GM12878 (cell line): Measurements from ENCODE around the gene SETD2. TPM values are rescaled to one million over a fixed set of nuclear protein-coding genes. Genes with fewer than 3 reads are reported as not detected.

Source experiments
- ATAC-seq: fragments of 200-7000 bp; cut with Tn5 transposase; 3 replicates; pipeline ENCODE4 v1.9.1; 2020; ENCODE audit warnings: mild to moderate bottlenecking, moderate library complexity
- BruUV-seq: library from RNA; stranded (reverse); fragments of 400-500 nt; replicated peaks from 2 replicates; lab custom pipeline; 2021; lab: Mats Ljungman, UMichigan
- CTCF ChIA-PET: fragments of 300-600 bp; sonication (Branson Sonifier 250); formaldehyde crosslinking; extraction: SDS; loops from one replicate; lab custom pipeline; 2021; ENCODE audit warnings: inconsistent platforms; lab: Yijun Ruan, JAX
- POLR2A ChIA-PET: fragments of 350-600 bp; formaldehyde crosslinking; extraction: SDS; loops from one replicate; lab custom pipeline; 2021; ENCODE audit warnings: inconsistent platforms; lab: Charles Lee
- RAD21 ChIA-PET: fragments of 300-600 bp; sonication (Branson Sonifier 250); formaldehyde crosslinking; loops from one replicate; lab custom pipeline; 2023; ENCODE audit warnings: antibody characterized with exemption; ENCODE audit not compliant: unreplicated experiment; lab: Charles Lee
- SMC1A ChIA-PET: fragments of 300-600 bp; sonication (Branson Sonifier 250); formaldehyde crosslinking; loops from one replicate; lab custom pipeline; 2023; ENCODE audit not compliant: unreplicated experiment, uncharacterized antibody; lab: Charles Lee
- DNase-seq: peaks from one replicate; pipeline ENCODE4 v3.0.0-alpha.2; 2011; ENCODE audit warnings: low read depth, low spot score
- FAIRE-seq: peaks from 3 replicates; lab custom pipeline; 2011; peaks lifted over from hg19 to GRCh38; lab: Jason Lieb, UNC
- H2AFZ ChIP-seq: 2 replicates; pipeline ENCODE4 v1.6.0; 2011; ENCODE audit warnings: low read depth, low read length, control low read depth; ENCODE audit not compliant: control insufficient read depth
- H3K27ac ChIP-seq: 2 replicates; pipeline ENCODE4 v1.5.1; 2011; ENCODE audit warnings: control low read depth; ENCODE audit not compliant: control insufficient read depth, insufficient read depth
- H3K27me3 ChIP-seq, 2 experiments: replicated peaks in 1 of 2; 2 replicates each; pipeline versions ENCODE4 v1.6.0 to v1.6.1; 2011; ENCODE audit warnings: low read length in 1 of 2; ENCODE audit not compliant: control insufficient read depth in 2 of 2, insufficient read depth in 2 of 2
- H3K36me3 ChIP-seq, 2 experiments: 2 replicates each; pipeline ENCODE4 v1.5.1; 2011; ENCODE audit warnings: low read length in 1 of 2; ENCODE audit not compliant: control insufficient read depth in 2 of 2, insufficient read depth in 2 of 2
- H3K4me1 ChIP-seq: 2 replicates; pipeline ENCODE4 v1.6.1; 2011; ENCODE audit warnings: mild to moderate bottlenecking, low read length, moderate library complexity, mixed read lengths; ENCODE audit not compliant: control insufficient read depth, insufficient read depth
- H3K4me2 ChIP-seq: 2 replicates; pipeline ENCODE4 v1.6.0; 2011; ENCODE audit warnings: control low read depth; ENCODE audit not compliant: control insufficient read depth, insufficient read depth
- H3K4me3 ChIP-seq: fragments of 200-600 bp; sonication (generic); 2 replicates; pipeline ENCODE4 v1.5.1; 2016
- H3K79me2 ChIP-seq: 2 replicates; pipeline ENCODE4 v1.6.0; 2011; ENCODE audit warnings: low read length; ENCODE audit not compliant: control insufficient read depth, insufficient read depth
- H3K9ac ChIP-seq: 2 replicates; pipeline ENCODE4 v1.8.0; 2011; ENCODE audit warnings: low read length, control low read depth, mixed read lengths; ENCODE audit not compliant: control insufficient read depth, insufficient read depth
- H3K9me3 ChIP-seq: replicated peaks from 3 replicates; pipeline ENCODE4 v1.5.1; 2011; ENCODE audit warnings: mild to moderate bottlenecking, low read length; ENCODE audit not compliant: control insufficient read depth, insufficient read depth
- H4K20me1 ChIP-seq: 2 replicates; pipeline ENCODE4 v1.6.0; 2011; ENCODE audit not compliant: control insufficient read depth, insufficient read depth
- BMI1 ChIP-seq: fragments of 450-650 bp; IDR thresholded peaks from 2 replicates; pipeline ENCODE4 v1.6.1; 2016; ENCODE audit warnings: mild to moderate bottlenecking, moderate library complexity, borderline replicate concordance
- DPF2 ChIP-seq: fragments of 450-650 bp; IDR thresholded peaks from 2 replicates; pipeline ENCODE4 v1.6.1; 2017; ENCODE audit warnings: mild to moderate bottlenecking
- EP300 ChIP-seq, 2 experiments: fragments of 150-350 bp in 1 of 2; IDR thresholded peaks; 2 replicates each; pipeline ENCODE4 v1.6.1; 2011 to 2012; ENCODE audit warnings: low read depth in 2 of 2, low read length in 2 of 2, borderline replicate concordance in 1 of 2, improper control_type of control experiment in 1 of 2, inconsistent platforms in 1 of 2; ENCODE audit not compliant: control insufficient read depth in 1 of 2
- KLF5 ChIP-seq: fragments of 450-650 bp; IDR thresholded peaks from 2 replicates; pipeline ENCODE4 v1.6.1; 2014; ENCODE audit warnings: mild to moderate bottlenecking; ENCODE audit not compliant: partially characterized antibody
- MTA2 ChIP-seq: fragments of 450-650 bp; IDR thresholded peaks from 2 replicates; pipeline ENCODE4 v1.6.1; 2016; ENCODE audit warnings: low read depth, mild to moderate bottlenecking, moderate library complexity
- NFIC ChIP-seq: IDR thresholded peaks from 2 replicates; pipeline ENCODE4 v1.6.1; 2012; ENCODE audit warnings: low read depth, mild to moderate bottlenecking, inconsistent platforms, low read length, moderate library complexity
- STAT3 ChIP-seq: IDR thresholded peaks from 2 replicates; pipeline ENCODE4 v1.6.1; 2011; ENCODE audit warnings: low read depth, low read length, improper control_type of control experiment
- ZNF207 ChIP-seq: fragments of 450-650 bp; IDR thresholded peaks from 2 replicates; pipeline ENCODE4 v1.6.1; 2014; ENCODE audit warnings: antibody characterized with exemption, mild to moderate bottlenecking, borderline replicate concordance
- ZNF24 ChIP-seq: fragments of 450-650 bp; IDR thresholded peaks from 2 replicates; pipeline ENCODE4 v1.6.1; 2017; ENCODE audit warnings: antibody characterized with exemption, mild to moderate bottlenecking
- ZZZ3 ChIP-seq: IDR thresholded peaks from 2 replicates; pipeline ENCODE4 v1.6.1; 2011; ENCODE audit warnings: low read depth; ENCODE audit not compliant: control insufficient read depth, insufficient read length
- WGBS: methylation state at CpG from one replicate; pipeline ENCODE4 v1.1.6; 2016; ENCODE audit warnings: low lambda C conversion rate; ENCODE audit not compliant: insufficient replicate concordance, insufficient coverage; ENCODE audit errors: missing lambda C conversion rate; 5-methylcytosine and 5-hydroxymethylcytosine counted together
- in situ Hi-C: fragments of 300-500 bp; cut with MboI; formaldehyde crosslinking; loops from 9 replicates; pipeline ENCODE4 v1.14.3; 2018; ENCODE audit warnings: mixed read lengths
- intact Hi-C: fragments of 100-400 bp; cut with micrococcal nuclease; formaldehyde crosslinking; loops from one replicate; pipeline ENCODE4 v1.14.2; 2022; ENCODE audit not compliant: unreplicated experiment
- polyA plus RNA-seq, 11 experiments: library from polyadenylated mRNA; depleted of rRNA in 4 of 11; unstranded in 6 of 11; stranded (reverse) in 5 of 11; fragments of >200 nt; fragmentation: Nextera tagmentation in 4 of 11; fragmentation: Illumina TruSeq in 1 of 11; extraction: Ambion mirVana in 4 of 11; extraction: Trizol in 1 of 11; gene quantifications; 1 replicate in 1 of 11; 2 replicates in 10 of 11; pipeline versions ENCODE4 v1.2.1 to v1.2.3, GENCODE V29; 2011 to 2016; ENCODE audit warnings: inconsistent platforms in 2 of 11, missing spikeins in 2 of 11, low read depth in 1 of 11
- total RNA-seq, 4 experiments: library from RNA; depleted of rRNA in 3 of 4; stranded (reverse); fragments of >200 nt in 3 of 4; fragmentation: Illumina TruSeq in 1 of 4; extraction: Trizol in 1 of 4; gene quantifications; 2 replicates each; pipeline versions ENCODE4 v1.2.1 to v1.2.3, GENCODE V29; 2013 to 2021
- TF ChIP-seq, protein P1 (sequence below): fragments of 150-350 bp; IDR thresholded peaks from 2 replicates; pipeline ENCODE4 v1.6.1; 2016; ENCODE audit warnings: low read depth, low read length
- TF ChIP-seq, protein P2 (sequence below): fragments of 450-650 bp; IDR thresholded peaks from 2 replicates; pipeline ENCODE4 v1.6.1; 2017; ENCODE audit warnings: mild to moderate bottlenecking
- TF ChIP-seq, protein P3 (sequence below): fragments of 450-650 bp; IDR thresholded peaks from 2 replicates; pipeline ENCODE4 v1.6.1; 2017; ENCODE audit warnings: mild to moderate bottlenecking, moderate library complexity

Gene SETD2
- total and polyA plus RNA-seq, 10 of the 15 experiments (the other 5 are each of a cell fraction or from before 2014, with no cell fraction given) = 8.4 to 44.9 (median 24.5) TPM

DNA sequence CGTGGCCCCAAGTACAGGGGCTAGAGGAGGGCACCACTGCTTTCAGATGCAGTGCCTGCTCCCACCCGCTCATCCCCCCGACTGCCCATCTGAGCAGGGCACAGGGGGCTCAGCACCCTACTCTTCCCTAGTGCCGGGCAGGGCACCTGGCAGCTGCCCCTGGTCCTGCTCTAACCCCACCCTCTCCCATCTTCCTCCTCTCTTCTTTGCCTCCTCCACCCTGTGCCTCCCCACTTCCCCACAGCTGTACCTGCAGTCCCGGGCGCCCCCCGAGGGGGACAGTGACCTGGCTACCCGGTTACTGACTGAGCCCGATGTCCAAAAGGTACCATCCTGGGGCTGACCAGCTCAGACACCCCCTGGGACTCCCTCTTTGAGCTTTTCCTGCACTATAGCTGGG, 171.7 kb downstream of the SETD2 start:
- Histone ChIP-seq H3K36me3 (peaks cover 17 to 24% of the 10 kb centered on the region in 2 experiments; a peak in 3 of 4 replicates), H2AFZ (no peak overlapping the region), H3K27me3 (no peaks in the 10 kb centered on the region), H3K4me1 (peaks cover 44% of the 10 kb centered on the region), H3K4me2 (no peak overlapping the region), H3K27ac (no peak overlapping the region), H3K9ac (no peak overlapping the region; the same call in 1 of the 2 replicates), H3K4me3 (no peak overlapping the region), H3K9me3 (no peaks in the 10 kb centered on the region), H3K79me2 (peaks cover 27% of the 10 kb centered on the region), H4K20me1 (no peaks in the 10 kb centered on the region)
- intact Hi-C loops (no loop called here), in situ Hi-C loops (no loop called here)
- FAIRE-seq = no peak
- RAD21 ChIA-PET = interaction anchor here (0.9 kb wide), 1 partner anchor 66 kb away, joined by 3 read pairs; no protein-coding TSS in a partner anchor
- DNase-seq = no peak
- POLR2A ChIA-PET = interaction anchor here (0.6 to 1.8 kb wide), 4 partner anchors 15 to 157 kb away, joined by 3 to 6 read pairs (median 4); partner anchors contain the start of gene CCDC12
- SMC1A ChIA-PET = interaction anchor here (0.6 to 1.6 kb wide), 5 partner anchors 36 to 69 kb away, joined by 3 to 6 read pairs (median 4); no protein-coding TSS in a partner anchor
- no TSS peak for BruUV-seq
- no peak for ATAC-seq
- CTCF ChIA-PET = interaction anchor here (1.2 to 1.5 kb wide), 2 partner anchors 33 to 83 kb away, joined by 3 to 6 read pairs; no protein-coding TSS in a partner anchor
- 94% methylated on average over 9 of the region's 9 CpGs for WGBS
- TF ChIP-seq KLF5 (no peak), ZNF207 (no peak), DPF2 (no peak), STAT3 (no peak), MTA2 (no peak), ZZZ3 (no peak), ZNF24 (no peak), EP300 (IDR thresholded peaks at IDR 0.05; ENCODE audit: borderline replicate concordance in 1 of 2, control insufficient read depth in 1 of 2, low read depth in 2 of 2, low read length in 2 of 2) (no peak), BMI1 (no peak), NFIC (no peak)
- TF ChIP-seq, protein P1, sequence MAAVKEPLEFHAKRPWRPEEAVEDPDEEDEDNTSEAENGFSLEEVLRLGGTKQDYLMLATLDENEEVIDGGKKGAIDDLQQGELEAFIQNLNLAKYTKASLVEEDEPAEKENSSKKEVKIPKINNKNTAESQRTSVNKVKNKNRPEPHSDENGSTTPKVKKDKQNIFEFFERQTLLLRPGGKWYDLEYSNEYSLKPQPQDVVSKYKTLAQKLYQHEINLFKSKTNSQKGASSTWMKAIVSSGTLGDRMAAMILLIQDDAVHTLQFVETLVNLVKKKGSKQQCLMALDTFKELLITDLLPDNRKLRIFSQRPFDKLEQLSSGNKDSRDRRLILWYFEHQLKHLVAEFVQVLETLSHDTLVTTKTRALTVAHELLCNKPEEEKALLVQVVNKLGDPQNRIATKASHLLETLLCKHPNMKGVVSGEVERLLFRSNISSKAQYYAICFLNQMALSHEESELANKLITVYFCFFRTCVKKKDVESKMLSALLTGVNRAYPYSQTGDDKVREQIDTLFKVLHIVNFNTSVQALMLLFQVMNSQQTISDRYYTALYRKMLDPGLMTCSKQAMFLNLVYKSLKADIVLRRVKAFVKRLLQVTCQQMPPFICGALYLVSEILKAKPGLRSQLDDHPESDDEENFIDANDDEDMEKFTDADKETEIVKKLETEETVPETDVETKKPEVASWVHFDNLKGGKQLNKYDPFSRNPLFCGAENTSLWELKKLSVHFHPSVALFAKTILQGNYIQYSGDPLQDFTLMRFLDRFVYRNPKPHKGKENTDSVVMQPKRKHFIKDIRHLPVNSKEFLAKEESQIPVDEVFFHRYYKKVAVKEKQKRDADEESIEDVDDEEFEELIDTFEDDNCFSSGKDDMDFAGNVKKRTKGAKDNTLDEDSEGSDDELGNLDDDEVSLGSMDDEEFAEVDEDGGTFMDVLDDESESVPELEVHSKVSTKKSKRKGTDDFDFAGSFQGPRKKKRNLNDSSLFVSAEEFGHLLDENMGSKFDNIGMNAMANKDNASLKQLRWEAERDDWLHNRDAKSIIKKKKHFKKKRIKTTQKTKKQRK = no peak
- TF ChIP-seq, protein P2, sequence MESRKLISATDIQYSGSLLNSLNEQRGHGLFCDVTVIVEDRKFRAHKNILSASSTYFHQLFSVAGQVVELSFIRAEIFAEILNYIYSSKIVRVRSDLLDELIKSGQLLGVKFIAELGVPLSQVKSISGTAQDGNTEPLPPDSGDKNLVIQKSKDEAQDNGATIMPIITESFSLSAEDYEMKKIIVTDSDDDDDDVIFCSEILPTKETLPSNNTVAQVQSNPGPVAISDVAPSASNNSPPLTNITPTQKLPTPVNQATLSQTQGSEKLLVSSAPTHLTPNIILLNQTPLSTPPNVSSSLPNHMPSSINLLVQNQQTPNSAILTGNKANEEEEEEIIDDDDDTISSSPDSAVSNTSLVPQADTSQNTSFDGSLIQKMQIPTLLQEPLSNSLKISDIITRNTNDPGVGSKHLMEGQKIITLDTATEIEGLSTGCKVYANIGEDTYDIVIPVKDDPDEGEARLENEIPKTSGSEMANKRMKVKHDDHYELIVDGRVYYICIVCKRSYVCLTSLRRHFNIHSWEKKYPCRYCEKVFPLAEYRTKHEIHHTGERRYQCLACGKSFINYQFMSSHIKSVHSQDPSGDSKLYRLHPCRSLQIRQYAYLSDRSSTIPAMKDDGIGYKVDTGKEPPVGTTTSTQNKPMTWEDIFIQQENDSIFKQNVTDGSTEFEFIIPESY = no peak
- TF ChIP-seq, protein P3, sequence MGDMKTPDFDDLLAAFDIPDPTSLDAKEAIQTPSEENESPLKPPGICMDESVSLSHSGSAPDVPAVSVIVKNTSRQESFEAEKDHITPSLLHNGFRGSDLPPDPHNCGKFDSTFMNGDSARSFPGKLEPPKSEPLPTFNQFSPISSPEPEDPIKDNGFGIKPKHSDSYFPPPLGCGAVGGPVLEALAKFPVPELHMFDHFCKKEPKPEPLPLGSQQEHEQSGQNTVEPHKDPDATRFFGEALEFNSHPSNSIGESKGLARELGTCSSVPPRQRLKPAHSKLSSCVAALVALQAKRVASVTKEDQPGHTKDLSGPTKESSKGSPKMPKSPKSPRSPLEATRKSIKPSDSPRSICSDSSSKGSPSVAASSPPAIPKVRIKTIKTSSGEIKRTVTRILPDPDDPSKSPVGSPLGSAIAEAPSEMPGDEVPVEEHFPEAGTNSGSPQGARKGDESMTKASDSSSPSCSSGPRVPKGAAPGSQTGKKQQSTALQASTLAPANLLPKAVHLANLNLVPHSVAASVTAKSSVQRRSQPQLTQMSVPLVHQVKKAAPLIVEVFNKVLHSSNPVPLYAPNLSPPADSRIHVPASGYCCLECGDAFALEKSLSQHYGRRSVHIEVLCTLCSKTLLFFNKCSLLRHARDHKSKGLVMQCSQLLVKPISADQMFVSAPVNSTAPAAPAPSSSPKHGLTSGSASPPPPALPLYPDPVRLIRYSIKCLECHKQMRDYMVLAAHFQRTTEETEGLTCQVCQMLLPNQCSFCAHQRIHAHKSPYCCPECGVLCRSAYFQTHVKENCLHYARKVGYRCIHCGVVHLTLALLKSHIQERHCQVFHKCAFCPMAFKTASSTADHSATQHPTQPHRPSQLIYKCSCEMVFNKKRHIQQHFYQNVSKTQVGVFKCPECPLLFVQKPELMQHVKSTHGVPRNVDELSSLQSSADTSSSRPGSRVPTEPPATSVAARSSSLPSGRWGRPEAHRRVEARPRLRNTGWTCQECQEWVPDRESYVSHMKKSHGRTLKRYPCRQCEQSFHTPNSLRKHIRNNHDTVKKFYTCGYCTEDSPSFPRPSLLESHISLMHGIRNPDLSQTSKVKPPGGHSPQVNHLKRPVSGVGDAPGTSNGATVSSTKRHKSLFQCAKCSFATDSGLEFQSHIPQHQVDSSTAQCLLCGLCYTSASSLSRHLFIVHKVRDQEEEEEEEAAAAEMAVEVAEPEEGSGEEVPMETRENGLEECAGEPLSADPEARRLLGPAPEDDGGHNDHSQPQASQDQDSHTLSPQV = no peak
